IMR-90 (cell line): ENCODE data around the gene ALOX15. TPM values are rescaled to one million over a fixed set of nuclear protein-coding genes. Genes with fewer than 3 reads are reported as not detected.

ENCODE experiments used
- ATAC-seq: fragments of 200-7000 bp; cut with Tn5 transposase; 2 replicates; pipeline ENCODE4 v1.9.1; 2020; ENCODE audit warnings: low read depth, mild to moderate bottlenecking, moderate library complexity
- BruUV-seq: library from RNA; stranded (reverse); fragments of 400-500 nt; replicated peaks from 2 replicates; lab custom pipeline; 2021; lab: Mats Ljungman, UMichigan
- CTCF ChIA-PET: fragments of 300-600 bp; formaldehyde crosslinking; extraction: SDS; loops from one replicate; lab custom pipeline; 2021; ENCODE audit warnings: antibody characterized with exemption; lab: Yijun Ruan, JAX
- POLR2A ChIA-PET: fragments of 300-600 bp; sonication (Branson Sonifier 250); formaldehyde crosslinking; loops from one replicate; lab custom pipeline; 2022; ENCODE audit warnings: antibody characterized with exemption; ENCODE audit not compliant: unreplicated experiment; lab: Charles Lee
- DNase-seq: peaks from one replicate; pipeline ENCODE4 v3.0.0; 2013
- H2AFZ ChIP-seq: replicated peaks from 2 replicates; pipeline ENCODE3; 2013; ENCODE audit warnings: low read length, mild to moderate bottlenecking; ENCODE audit not compliant: poor library complexity
- H2AK5ac ChIP-seq: 2 replicates; pipeline ENCODE4 v1.6.1; 2013; ENCODE audit warnings: low read depth, low read length, inconsistent platforms
- H2AK9ac ChIP-seq: replicated peaks from 2 replicates; pipeline ENCODE3; 2013; ENCODE audit warnings: mild to moderate bottlenecking, low read depth, low read length, moderate library complexity; ENCODE audit not compliant: poor library complexity
- H2BK120ac ChIP-seq: 2 replicates; pipeline ENCODE4 v1.6.1; 2013; ENCODE audit warnings: low read depth, low read length, inconsistent platforms
- H2BK15ac ChIP-seq: 3 replicates; pipeline ENCODE4 v1.6.1; 2013; ENCODE audit warnings: low read depth, low read length, inconsistent platforms
- H2BK20ac ChIP-seq: 2 replicates; pipeline ENCODE4 v1.6.1; 2013; ENCODE audit warnings: low read depth, mild to moderate bottlenecking, inconsistent platforms, low read length, moderate library complexity
- H2BK5ac ChIP-seq: 2 replicates; pipeline ENCODE4 v1.6.1; 2013; ENCODE audit warnings: mild to moderate bottlenecking, low read depth, low read length, inconsistent platforms; ENCODE audit not compliant: poor library complexity, severe bottlenecking
- H3K14ac ChIP-seq: replicated peaks from 2 replicates; pipeline ENCODE4 v1.6.1; 2013; ENCODE audit warnings: low read depth, low read length, inconsistent platforms
- H3K18ac ChIP-seq: 2 replicates; pipeline ENCODE4 v1.6.1; 2013; ENCODE audit warnings: low read depth, low read length, control low read depth
- H3K23ac ChIP-seq: 2 replicates; pipeline ENCODE4 v1.6.1; 2013; ENCODE audit warnings: low read depth, low read length, inconsistent platforms
- H3K27ac ChIP-seq: 2 replicates; pipeline ENCODE4 v1.5.1; 2013; ENCODE audit warnings: mild to moderate bottlenecking, control low read depth, low read length; ENCODE audit not compliant: insufficient read depth
- H3K27me3 ChIP-seq: 2 replicates; pipeline ENCODE4 v1.6.1; 2013; ENCODE audit warnings: low read length; ENCODE audit not compliant: control insufficient read depth, insufficient read depth
- H3K36me3 ChIP-seq: 2 replicates; pipeline ENCODE4 v1.6.1; 2013; ENCODE audit warnings: low read length, mixed read lengths; ENCODE audit not compliant: control insufficient read depth, insufficient read depth
- H3K4ac ChIP-seq: 2 replicates; pipeline ENCODE4 v1.6.1; 2013; ENCODE audit warnings: low read depth, low read length, inconsistent platforms
- H3K4me1 ChIP-seq: 2 replicates; pipeline ENCODE4 v1.6.1; 2013; ENCODE audit warnings: low read length, mixed read lengths; ENCODE audit not compliant: control insufficient read depth, insufficient read depth
- H3K4me2 ChIP-seq: 2 replicates; pipeline ENCODE4 v1.6.1; 2013; ENCODE audit warnings: low read depth, mild to moderate bottlenecking, control low read depth, low read length, moderate library complexity
- H3K4me3 ChIP-seq: 2 replicates; pipeline ENCODE4 v1.5.1; 2013; ENCODE audit warnings: low read depth, mild to moderate bottlenecking, control low read depth, low read length, moderate library complexity; ENCODE audit not compliant: insufficient read depth
- H3K56ac ChIP-seq: 2 replicates; pipeline ENCODE4 v1.6.1; 2013; ENCODE audit warnings: low read length, inconsistent platforms; ENCODE audit not compliant: insufficient read depth; ENCODE audit errors: extremely low read depth
- H3K79me1 ChIP-seq, 2 experiments: 2 replicates each; pipeline ENCODE4 v1.6.1; 2013; ENCODE audit warnings: low read length in 2 of 2, inconsistent platforms in 1 of 2, low read depth in 1 of 2
- H3K9ac ChIP-seq: 2 replicates; pipeline ENCODE4 v1.6.1; 2013; ENCODE audit warnings: low read depth, low read length, control low read depth
- H3K9me1 ChIP-seq: 2 replicates; pipeline ENCODE4 v1.6.1; 2013; ENCODE audit warnings: low read length, inconsistent platforms; ENCODE audit not compliant: insufficient read depth
- H3K9me3 ChIP-seq: 2 replicates; pipeline ENCODE4 v1.6.1; 2013; ENCODE audit warnings: low read length; ENCODE audit not compliant: control insufficient read depth, insufficient read depth
- H4K20me1 ChIP-seq: 2 replicates; pipeline ENCODE4 v1.6.1; 2013; ENCODE audit warnings: low read length, inconsistent platforms; ENCODE audit not compliant: insufficient read depth
- H4K5ac ChIP-seq: 2 replicates; pipeline ENCODE4 v1.6.1; 2013; ENCODE audit warnings: mild to moderate bottlenecking, low read depth, low read length, control low read depth
- H4K8ac ChIP-seq, 2 experiments: 2 replicates each; pipeline ENCODE4 v1.6.1; 2013; ENCODE audit warnings: low read depth in 2 of 2, low read length in 2 of 2, control low read depth in 1 of 2, inconsistent platforms in 1 of 2
- H4K91ac ChIP-seq: 2 replicates; pipeline ENCODE4 v1.6.1; 2013; ENCODE audit warnings: low read depth, low read length, inconsistent platforms; ENCODE audit not compliant: insufficient read depth
- BHLHE40 ChIP-seq: fragments of 150-350 bp; IDR thresholded peaks from 2 replicates; pipeline ENCODE4 v1.6.1; 2016; ENCODE audit warnings: mild to moderate bottlenecking, low read depth, low read length
- CHD1 ChIP-seq: IDR thresholded peaks from 2 replicates; pipeline ENCODE4 v1.6.1; 2012; ENCODE audit warnings: low read depth, low read length, improper control_type of control experiment
- MAZ ChIP-seq: IDR thresholded peaks from 2 replicates; pipeline ENCODE4 v1.6.1; 2012; ENCODE audit warnings: low read depth, mild to moderate bottlenecking, low read length, improper control_type of control experiment, moderate library complexity, borderline replicate concordance
- MXI1 ChIP-seq: IDR thresholded peaks from 2 replicates; pipeline ENCODE4 v1.6.1; 2012; ENCODE audit warnings: low read depth, mild to moderate bottlenecking, low read length, moderate library complexity, borderline replicate concordance
- NFE2L2 ChIP-seq: fragments of 150-350 bp; IDR thresholded peaks from 2 replicates; pipeline ENCODE4 v1.6.1; 2016; ENCODE audit warnings: low read depth, mild to moderate bottlenecking, low read length
- POLR2A ChIP-seq: IDR thresholded peaks from 2 replicates; pipeline ENCODE4 v1.6.1; 2012; ENCODE audit warnings: mild to moderate bottlenecking, low read depth, low read length
- RAD21 ChIP-seq: IDR thresholded peaks from 2 replicates; pipeline ENCODE4 v1.6.1; 2012; ENCODE audit warnings: low read length, improper control_type of control experiment
- RCOR1 ChIP-seq: IDR thresholded peaks from 2 replicates; pipeline ENCODE4 v1.6.1; 2012; ENCODE audit warnings: mild to moderate bottlenecking, low read length, improper control_type of control experiment; ENCODE audit not compliant: insufficient replicate concordance
- RFX5 ChIP-seq: IDR thresholded peaks from 2 replicates; pipeline ENCODE4 v1.8.0; 2012; ENCODE audit warnings: low read depth, mild to moderate bottlenecking, low read length, moderate library complexity
- SMC3 ChIP-seq: fragments of 150-350 bp; IDR thresholded peaks from 2 replicates; pipeline ENCODE4 v1.6.1; 2016; ENCODE audit warnings: low read depth, mild to moderate bottlenecking, antibody characterized with exemption, low read length, moderate library complexity
- WGBS, 2 experiments: methylation state at CpG; one replicate each; pipeline versions ENCODE4 v1.1.5 to v1.1.7; 2013; ENCODE audit warnings: missing lambda C conversion rate in 2 of 2; ENCODE audit not compliant: insufficient read length in 1 of 2; ENCODE audit errors: extremely low coverage in 2 of 2; 5-methylcytosine and 5-hydroxymethylcytosine counted together
- dilution Hi-C: fragments of 300-500 bp; cut with HindIII; formaldehyde crosslinking; loops from one replicate; pipeline ENCODE4 v1.14.3; 2018; ENCODE audit warnings: low sequenced_read_pairs; ENCODE audit not compliant: unreplicated experiment
- in situ Hi-C: fragments of 300-500 bp; cut with MboI; formaldehyde crosslinking; loops from 3 replicates; pipeline ENCODE4 v1.14.3; 2019; ENCODE audit warnings: low sequenced_read_pairs, inconsistent platforms, mixed read lengths
- intact Hi-C: fragments of 100-400 bp; cut with micrococcal nuclease; formaldehyde crosslinking; loops from 2 replicates; pipeline ENCODE4 v1.10.0; 2022
- polyA plus RNA-seq, 3 experiments: library from polyadenylated mRNA; depleted of rRNA; stranded (reverse); fragments of >200 nt; gene quantifications; 2 replicates each; pipeline ENCODE4 v1.2.3, GENCODE V29; 2012; ENCODE audit warnings: low replicate concordance in 1 of 3
- total RNA-seq: library from RNA; depleted of rRNA; stranded (reverse); fragments of >200 nt; gene quantifications from 2 replicates; pipeline ENCODE4 v1.2.3, GENCODE V29; 2012
- TF ChIP-seq, protein P1 (sequence below): fragments of 150-350 bp; IDR thresholded peaks from 2 replicates; pipeline ENCODE4 v1.6.1; 2017; ENCODE audit warnings: mild to moderate bottlenecking, antibody characterized with exemption, low read length, low read depth

The ALOX15 gene
- total and polyA plus RNA-seq, 2 of the 4 experiments (the other 2 are of a cell fraction), result not detected

DNA sequence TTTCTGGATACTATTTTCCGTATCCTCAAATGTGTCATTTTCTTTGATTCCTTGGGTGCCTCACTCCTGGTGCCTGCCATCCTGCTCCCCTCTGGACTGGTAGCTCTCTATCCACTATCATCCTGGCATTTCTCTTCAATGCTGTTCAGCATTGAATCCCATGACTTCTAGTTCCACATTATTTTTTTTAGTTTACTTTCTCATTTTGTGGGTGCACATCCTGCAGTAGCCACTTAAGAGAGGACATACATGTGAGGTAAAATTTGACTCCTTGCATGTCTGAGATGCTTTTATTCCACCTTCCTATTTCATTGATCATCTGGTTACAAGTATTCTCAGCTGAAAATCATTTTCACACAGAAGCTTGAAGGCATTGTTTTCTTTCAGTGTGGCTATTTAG lies 19.1 kb downstream of the ALOX15 start:
- Histone ChIP-seq H2AFZ (no peak overlapping the region), H3K4me2 (no peak overlapping the region), H4K91ac (no peak overlapping the region), H4K20me1 (no peaks in the 10 kb centered on the region), H3K18ac (no peak overlapping the region), H3K27me3 (peaks cover 19% of the 10 kb centered on the region), H2BK20ac (no peak overlapping the region), H3K9me1 (no peaks in the 10 kb centered on the region; the same call in 1 of the 2 replicates), H2AK5ac (no peak overlapping the region), H3K23ac (no peak overlapping the region), H4K5ac (no peak overlapping the region), H2BK5ac (no peak overlapping the region), H2BK120ac (no peak overlapping the region), H3K79me1 (no peaks in the 10 kb centered on the region), H3K4ac (no peak overlapping the region), H3K9ac (no peak overlapping the region), H3K4me3 (no peak overlapping the region), H3K36me3 (no peaks in the 10 kb centered on the region), H2BK15ac (no peak overlapping the region), H3K56ac (no peak overlapping the region), H2AK9ac (no peak overlapping the region), H3K27ac (no peak overlapping the region), H4K8ac (no peak overlapping the region), H3K4me1 (no peaks in the 10 kb centered on the region; the same call in 1 of the 2 replicates), H3K9me3 (no peaks in the 10 kb centered on the region), H3K14ac (no peak overlapping the region)
- no TSS peak for BruUV-seq
- in situ Hi-C loops, result loop anchor here (5.0 to 10.0 kb wide), 2 partner anchors 55 to 198 kb away; no protein-coding TSS in a partner anchor
- ATAC-seq (no peak), DNase-seq (no peak)
- WGBS, 2 experiments, result 100% methylated on average over 1 of the region's 1 CpG; no CpG with 5 or more reads in 1 of the 2 experiments
- POLR2A ChIA-PET, result no interaction called here
- intact Hi-C loops, result no loop called here
- dilution Hi-C loops, result no loop called here
- TF ChIP-seq SMC3 (no peak), MAZ (no peak), NFE2L2 (no peak), CHD1 (no peak), POLR2A (no peak), RFX5 (no peak), MXI1 (no peak), RAD21 (no peak), BHLHE40 (no peak), RCOR1 (no peak)
- TF ChIP-seq, protein P1, sequence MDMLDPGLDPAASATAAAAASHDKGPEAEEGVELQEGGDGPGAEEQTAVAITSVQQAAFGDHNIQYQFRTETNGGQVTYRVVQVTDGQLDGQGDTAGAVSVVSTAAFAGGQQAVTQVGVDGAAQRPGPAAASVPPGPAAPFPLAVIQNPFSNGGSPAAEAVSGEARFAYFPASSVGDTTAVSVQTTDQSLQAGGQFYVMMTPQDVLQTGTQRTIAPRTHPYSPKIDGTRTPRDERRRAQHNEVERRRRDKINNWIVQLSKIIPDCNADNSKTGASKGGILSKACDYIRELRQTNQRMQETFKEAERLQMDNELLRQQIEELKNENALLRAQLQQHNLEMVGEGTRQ, result no peak
- CTCF ChIA-PET, result interaction anchor here (1.5 kb wide), 1 partner anchor 55 kb away, joined by 4 read pairs; no protein-coding TSS in a partner anchor
